ENCODE results near the gene SLC35F1. TPM values are rescaled to one million over a fixed set of nuclear protein-coding genes. Genes with fewer than 3 reads are reported as not detected.

The SLC35F1 gene
- total and polyA plus RNA-seq, 2 donors (not counting 1 experiment from before 2014, with no cell fraction given): not detected

GRCh38 chr6:118134206-118134605 is 227.1 kb downstream of the SLC35F1 start:
- DNase-seq (no peak), ATAC-seq (ENCODE audit: low read depth) (no peak)
- no peak overlapping the region for H3K4me3 ChIP-seq (ENCODE audit: control extremely low read depth in 1 of 5, extremely low read depth in 1 of 5, insufficient read depth in 1 of 5, low read depth in 2 of 5, low read length in 4 of 5)
- intact Hi-C loops (cut with micrococcal nuclease): no loop called here
- H3K4me1 Mint-ChIP-seq: no peaks in the 10 kb centered on the region
- H3K27ac Mint-ChIP-seq: no peak overlapping the region
- peaks cover 3% of the 10 kb centered on the region for H3K27me3 Mint-ChIP-seq
- H2AFZ ChIP-seq (ENCODE audit: insufficient read depth, low read depth, low read length, poor library complexity, severe bottlenecking): no peak overlapping the region
- H3K9me3 ChIP-seq (ENCODE audit: control extremely low read depth in 1 of 3, control insufficient read depth in 2 of 3, insufficient read depth in 1 of 3, low read length in 2 of 3): no peaks in the 10 kb centered on the region
- no peak overlapping the region for H3K9ac ChIP-seq (ENCODE audit: low read length)
- POLR2A ChIA-PET: no interaction called here
- no peaks in the 10 kb centered on the region for H3K27me3 ChIP-seq (replicated peaks in 1 of 4; ENCODE audit: control extremely low read depth in 1 of 4, control insufficient read depth in 3 of 4, insufficient read depth in 4 of 4, low read length in 3 of 4)
- no peaks in the 10 kb centered on the region for H3K36me3 ChIP-seq (replicated peaks in 1 of 2; ENCODE audit: control extremely low read depth in 1 of 2, control insufficient read depth in 1 of 2, extremely low read depth in 1 of 2, insufficient read depth in 2 of 2, low read length in 1 of 2)
- CTCF ChIA-PET: no interaction called here
- no peaks in the 10 kb centered on the region for H4K20me1 ChIP-seq (ENCODE audit: control insufficient read depth, insufficient read depth, low read length, poor library complexity, severe bottlenecking)
- TF ChIP-seq EZH2 (IDR thresholded peaks at IDR 0.05; ENCODE audit: borderline replicate concordance, insufficient read depth, low read depth, low read length, poor library complexity, severe bottlenecking) (no peak), CTCF (IDR thresholded peaks at IDR 0.05) (no peak)
- peaks cover 2% of the 10 kb centered on the region for H3K9me3 Mint-ChIP-seq (ENCODE audit: insufficient read depth)
- no peak overlapping the region for H3K27ac ChIP-seq (ENCODE audit: low read length in 2 of 2)
- no peak overlapping the region for H3K4me3 Mint-ChIP-seq
- 100% methylated on average over 2 of the region's 2 CpGs for WGBS (ENCODE audit: insufficient coverage)
- no peak overlapping the region for H3K4me2 ChIP-seq (replicated peaks; ENCODE audit: low read depth, low read length, poor library complexity, severe bottlenecking)
- no peaks in the 10 kb centered on the region for H3K4me1 ChIP-seq (ENCODE audit: control insufficient read depth in 2 of 2, insufficient read depth in 2 of 2, low read length in 2 of 2)
- no peaks in the 10 kb centered on the region for H3K79me2 ChIP-seq (ENCODE audit: control insufficient read depth, insufficient read depth, low read length)

- no peaks in the 10 kb centered on the region for H4K20me1 ChIP-seq (ENCODE audit: control insufficient read depth, insufficient read depth, low read length, poor library complexity, severe bottlenecking)
- no peaks in the 10 kb centered on the region for H3K79me2 ChIP-seq (ENCODE audit: control insufficient read depth, insufficient read depth, low read length)
- no peak for ATAC-seq (ENCODE audit: low read depth)
- no peaks in the 10 kb centered on the region for H3K4me1 ChIP-seq (ENCODE audit: control insufficient read depth in 2 of 2, insufficient read depth in 2 of 2, low read length in 2 of 2)
- H3K27ac Mint-ChIP-seq: no peak overlapping the region
- H3K4me3 Mint-ChIP-seq: no peak overlapping the region
- no peaks in the 10 kb centered on the region for H3K36me3 ChIP-seq (replicated peaks in 1 of 2; ENCODE audit: control extremely low read depth in 1 of 2, control insufficient read depth in 1 of 2, extremely low read depth in 1 of 2, insufficient read depth in 2 of 2, low read length in 1 of 2)
- H3K9me3 ChIP-seq (ENCODE audit: control extremely low read depth in 1 of 3, control insufficient read depth in 2 of 3, insufficient read depth in 1 of 3, low read length in 2 of 3): no peaks in the 10 kb centered on the region
- TF ChIP-seq CTCF (IDR thresholded peaks at IDR 0.05) (no peak), EZH2 (IDR thresholded peaks at IDR 0.05; ENCODE audit: borderline replicate concordance, insufficient read depth, low read depth, low read length, poor library complexity, severe bottlenecking) (no peak)
- CTCF ChIA-PET: no interaction called here
- 43% methylated on average over 4 of the region's 5 CpGs for WGBS (ENCODE audit: insufficient coverage)
- no peak overlapping the region for H2AFZ ChIP-seq (ENCODE audit: insufficient read depth, low read depth, low read length, poor library complexity, severe bottlenecking)
- POLR2A ChIA-PET: no interaction called here
- no peak overlapping the region for H3K4me2 ChIP-seq (replicated peaks; ENCODE audit: low read depth, low read length, poor library complexity, severe bottlenecking)
- H3K27me3 ChIP-seq (replicated peaks in 1 of 4; ENCODE audit: control extremely low read depth in 1 of 4, control insufficient read depth in 3 of 4, insufficient read depth in 4 of 4, low read length in 3 of 4): no peaks in the 10 kb centered on the region
- H3K27ac ChIP-seq (ENCODE audit: low read length in 2 of 2): no peak overlapping the region
- intact Hi-C loops (cut with micrococcal nuclease): no loop called here
- H3K9ac ChIP-seq (ENCODE audit: low read length): no peak overlapping the region
- peaks cover 2% of the 10 kb centered on the region for H3K9me3 Mint-ChIP-seq (ENCODE audit: insufficient read depth)
- peaks cover 3% of the 10 kb centered on the region for H3K27me3 Mint-ChIP-seq
- H3K4me1 Mint-ChIP-seq: no peaks in the 10 kb centered on the region
- no peak for DNase-seq
- no peak overlapping the region for H3K4me3 ChIP-seq (ENCODE audit: control extremely low read depth in 1 of 5, extremely low read depth in 1 of 5, insufficient read depth in 1 of 5, low read depth in 2 of 5, low read length in 4 of 5)
These were observed 227.7 kb downstream of the SLC35F1 start for GRCh38 chr6:118134736-118135135.
